Liver (tissue), 9 donors: Measurements from ENCODE around the gene CEP78. TPM values are rescaled to one million over a fixed set of nuclear protein-coding genes. Genes with fewer than 3 reads are reported as not detected.
"Not testable (repeated sequence)": the region's sequence is repeated elsewhere in the genome, so short reads cannot be mapped to it uniquely, and the experiment has no call there.

Experiments used
- DNase-seq: peaks from one replicate; pipeline ENCODE4 v3.0.0-alpha.2; 2017; ENCODE audit warnings: low spot score
- H3K27ac ChIP-seq, 2 donors: one replicate each; pipeline ENCODE4 v1.7.0; 2013; ENCODE audit warnings: inconsistent platforms in 2 of 2, low read length in 2 of 2, control low read depth in 1 of 2, low read depth in 1 of 2, mild to moderate bottlenecking in 1 of 2
- H3K27me3 ChIP-seq, 4 donors: one replicate each; pipeline versions ENCODE4 v1.6.1 to v1.7.0; 2013; ENCODE audit warnings: low read length in 3 of 4, inconsistent platforms in 1 of 4, mild to moderate bottlenecking in 1 of 4, moderate library complexity in 1 of 4; ENCODE audit not compliant: control insufficient read depth in 4 of 4, insufficient read depth in 4 of 4
- H3K36me3 ChIP-seq, 4 donors: one replicate each; pipeline versions ENCODE4 v1.6.1 to v1.7.0; 2013; ENCODE audit warnings: low read length in 3 of 4, mild to moderate bottlenecking in 3 of 4, low read depth in 1 of 4, moderate library complexity in 1 of 4; ENCODE audit not compliant: control insufficient read depth in 4 of 4, insufficient read depth in 3 of 4
- H3K4me1 ChIP-seq, 4 donors: one replicate each; pipeline versions ENCODE4 v1.6.1 to v1.7.0; 2013; ENCODE audit warnings: low read length in 3 of 4, mild to moderate bottlenecking in 3 of 4, moderate library complexity in 1 of 4; ENCODE audit not compliant: control insufficient read depth in 4 of 4, insufficient read depth in 4 of 4
- H3K4me3 ChIP-seq, 3 donors: one replicate each; pipeline versions ENCODE4 v1.6.1 to v1.7.0; 2013; ENCODE audit warnings: low read length in 3 of 3, control low read depth in 1 of 3, low read depth in 1 of 3, mild to moderate bottlenecking in 1 of 3
- H3K9ac ChIP-seq, 2 donors: one replicate each; pipeline ENCODE4 v1.7.0; 2013; ENCODE audit warnings: low read length in 2 of 2, mild to moderate bottlenecking in 2 of 2, moderate library complexity in 2 of 2, control low read depth in 1 of 2, low read depth in 1 of 2
- H3K9me3 ChIP-seq, 4 donors: one replicate each; pipeline versions ENCODE4 v1.6.1 to v1.7.0; 2013; ENCODE audit warnings: low read length in 3 of 4; ENCODE audit not compliant: control insufficient read depth in 4 of 4
- CTCF ChIP-seq: fragments of 150-350 bp; IDR thresholded peaks from 2 replicates; pipeline ENCODE4 v1.5.1; 2017; ENCODE audit warnings: improper control_type of control experiment, low read depth, low read length; ENCODE audit not compliant: missing input control
- EGR1 ChIP-seq, 2 donors: IDR thresholded peaks; 2 replicates each; pipeline ENCODE4 v1.6.1; 2016 to 2018; ENCODE audit warnings: antibody characterized with exemption in 2 of 2, low read depth in 2 of 2
- FOXA2 ChIP-seq: IDR thresholded peaks from 2 replicates; pipeline ENCODE4 v1.6.1; 2016; ENCODE audit warnings: antibody characterized with exemption
- HNF4A ChIP-seq, 2 donors: conservative IDR thresholded peaks; 2 replicates each; pipeline ENCODE4 v1.6.1; 2016; ENCODE audit warnings: antibody characterized with exemption in 2 of 2, mild to moderate bottlenecking in 2 of 2
- HNF4G ChIP-seq: IDR thresholded peaks from 2 replicates; pipeline ENCODE4 v1.6.1; 2016; ENCODE audit warnings: antibody characterized with exemption
- JUND ChIP-seq, 2 donors: IDR thresholded peaks; 2 replicates each; pipeline ENCODE4 v1.6.1; 2016; ENCODE audit warnings: antibody characterized with exemption in 2 of 2
- NR2F2 ChIP-seq: IDR thresholded peaks from 2 replicates; pipeline ENCODE4 v1.6.1; 2016; ENCODE audit warnings: antibody characterized with exemption
- RAD21 ChIP-seq, 2 donors: IDR thresholded peaks; 2 replicates each; pipeline ENCODE4 v1.6.1; 2016; ENCODE audit warnings: antibody characterized with exemption in 2 of 2, mild to moderate bottlenecking in 2 of 2
- RXRA ChIP-seq, 2 donors: IDR thresholded peaks; 2 replicates each; pipeline ENCODE4 v1.6.1; 2017 to 2018; ENCODE audit warnings: antibody characterized with exemption in 2 of 2, mild to moderate bottlenecking in 1 of 2
- SP1 ChIP-seq: IDR thresholded peaks from 2 replicates; pipeline ENCODE4 v1.6.1; 2018; ENCODE audit warnings: antibody characterized with exemption, mild to moderate bottlenecking
- TAF1 ChIP-seq: conservative IDR thresholded peaks from 2 replicates; pipeline ENCODE4 v1.6.1; 2016; ENCODE audit warnings: antibody characterized with exemption, mild to moderate bottlenecking
- YY1 ChIP-seq: IDR thresholded peaks from 2 replicates; pipeline ENCODE4 v1.6.1; 2016; ENCODE audit warnings: antibody characterized with exemption, mild to moderate bottlenecking
- ZBTB33 ChIP-seq: IDR thresholded peaks from 2 replicates; pipeline ENCODE4 v1.6.1; 2016; ENCODE audit warnings: antibody characterized with exemption
- WGBS: extraction: QIAGEN DNeasy Blood & Tissue Kit; methylation state at CpG from one replicate; pipeline ENCODE4 v1.1.7; 2013; 5-methylcytosine and 5-hydroxymethylcytosine counted together
- polyA plus RNA-seq, 2 donors: library from polyadenylated mRNA; stranded (reverse) in 1 of 2; unstranded in 1 of 2; fragments of 200-250 nt in 1 of 2; fragments of >200 nt in 1 of 2; fragmentation: Nextera tagmentation in 1 of 2; extraction: Ambion mirVana in 1 of 2; gene quantifications; one replicate each; pipeline versions ENCODE4 v1.2.1 to v1.2.3, GENCODE V29; 2013 to 2015
- total RNA-seq, 2 donors: library from RNA; depleted of rRNA; stranded (reverse); fragments of >200 nt; gene quantifications; one replicate each; pipeline ENCODE4 v1.2.3, GENCODE V29; 2014
- TF ChIP-seq, protein P1 (sequence below): IDR thresholded peaks from 2 replicates; pipeline ENCODE4 v1.6.1; 2016; ENCODE audit warnings: antibody characterized with exemption, mild to moderate bottlenecking
- donor health status: healthy.
- donor health status: healthy.
- donor health status: healthy.
- donor health status: healthy.
- donor health status: healthy.

The CEP78 gene
- total and polyA plus RNA-seq, 4 donors = 2.6 to 12.0 (median 6.4) TPM

DNA sequence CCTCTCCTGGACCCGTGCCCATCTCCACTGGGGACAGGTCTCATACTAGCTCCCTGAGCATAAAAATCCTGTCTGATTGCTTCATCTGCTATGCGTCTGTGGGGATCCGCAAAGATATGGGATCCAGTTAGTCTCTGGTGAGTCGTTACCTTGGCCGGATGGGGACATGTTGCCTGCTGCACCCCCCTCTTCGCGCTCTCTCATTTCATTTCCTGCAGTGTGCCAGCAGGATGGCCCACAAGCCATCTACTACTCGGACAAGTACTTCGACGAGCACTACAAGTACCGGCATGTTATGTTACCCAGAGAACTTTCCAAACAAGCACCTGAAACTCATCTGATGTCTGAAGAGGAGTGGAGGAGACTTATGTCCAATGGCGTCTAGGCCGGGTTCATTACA is 17.0 kb upstream of the CEP78 start (continued):
- TF ChIP-seq, protein P1, sequence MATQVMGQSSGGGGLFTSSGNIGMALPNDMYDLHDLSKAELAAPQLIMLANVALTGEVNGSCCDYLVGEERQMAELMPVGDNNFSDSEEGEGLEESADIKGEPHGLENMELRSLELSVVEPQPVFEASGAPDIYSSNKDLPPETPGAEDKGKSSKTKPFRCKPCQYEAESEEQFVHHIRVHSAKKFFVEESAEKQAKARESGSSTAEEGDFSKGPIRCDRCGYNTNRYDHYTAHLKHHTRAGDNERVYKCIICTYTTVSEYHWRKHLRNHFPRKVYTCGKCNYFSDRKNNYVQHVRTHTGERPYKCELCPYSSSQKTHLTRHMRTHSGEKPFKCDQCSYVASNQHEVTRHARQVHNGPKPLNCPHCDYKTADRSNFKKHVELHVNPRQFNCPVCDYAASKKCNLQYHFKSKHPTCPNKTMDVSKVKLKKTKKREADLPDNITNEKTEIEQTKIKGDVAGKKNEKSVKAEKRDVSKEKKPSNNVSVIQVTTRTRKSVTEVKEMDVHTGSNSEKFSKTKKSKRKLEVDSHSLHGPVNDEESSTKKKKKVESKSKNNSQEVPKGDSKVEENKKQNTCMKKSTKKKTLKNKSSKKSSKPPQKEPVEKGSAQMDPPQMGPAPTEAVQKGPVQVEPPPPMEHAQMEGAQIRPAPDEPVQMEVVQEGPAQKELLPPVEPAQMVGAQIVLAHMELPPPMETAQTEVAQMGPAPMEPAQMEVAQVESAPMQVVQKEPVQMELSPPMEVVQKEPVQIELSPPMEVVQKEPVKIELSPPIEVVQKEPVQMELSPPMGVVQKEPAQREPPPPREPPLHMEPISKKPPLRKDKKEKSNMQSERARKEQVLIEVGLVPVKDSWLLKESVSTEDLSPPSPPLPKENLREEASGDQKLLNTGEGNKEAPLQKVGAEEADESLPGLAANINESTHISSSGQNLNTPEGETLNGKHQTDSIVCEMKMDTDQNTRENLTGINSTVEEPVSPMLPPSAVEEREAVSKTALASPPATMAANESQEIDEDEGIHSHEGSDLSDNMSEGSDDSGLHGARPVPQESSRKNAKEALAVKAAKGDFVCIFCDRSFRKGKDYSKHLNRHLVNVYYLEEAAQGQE = no peak
- TF ChIP-seq YY1 = no peak
- no peak for TF ChIP-seq JUND (IDR thresholded peaks at IDR 0.05)

DNA sequence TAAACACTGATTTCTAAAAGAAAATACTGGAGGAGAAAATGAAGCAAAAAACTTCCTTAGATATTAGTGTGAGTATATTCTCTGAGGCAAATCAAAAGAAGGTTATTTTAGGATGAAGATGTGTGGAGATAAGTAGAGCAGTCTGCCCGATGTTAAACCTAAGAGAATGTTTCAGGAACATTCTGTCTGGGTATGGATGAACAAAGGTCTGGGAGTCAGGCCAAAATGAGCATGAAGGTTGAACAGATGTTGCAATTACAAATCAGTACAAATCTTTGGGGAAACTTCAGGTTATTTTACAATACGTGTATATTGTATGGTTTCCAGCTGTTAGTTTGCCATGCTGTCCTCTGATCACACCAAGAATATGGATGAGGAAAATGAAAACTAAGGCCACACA is 14.4 kb upstream of the CEP78 start:
- 31% methylated on average over 2 of the region's 2 CpGs for WGBS
- H3K4me3 ChIP-seq = no peak overlapping the region
- H3K27ac ChIP-seq = no peak overlapping the region
- H3K9ac ChIP-seq = no peak overlapping the region
- H3K36me3 ChIP-seq = no peaks in the 10 kb centered on the region
- H3K9me3 ChIP-seq = no peaks in the 10 kb centered on the region
- H3K27me3 ChIP-seq = no peaks in the 10 kb centered on the region
- peak; percentile 66 to 70 for TF ChIP-seq RXRA (IDR thresholded peaks at IDR 0.05)
- TF ChIP-seq CTCF = no peak
- peak; percentile 12 for TF ChIP-seq ZBTB33
- TF ChIP-seq HNF4G = no peak
- TF ChIP-seq RAD21 (IDR thresholded peaks at IDR 0.05) = no peak
- TF ChIP-seq YY1 = peak; percentile 26
- TF ChIP-seq NR2F2 = no peak
- no peak for TF ChIP-seq EGR1 (IDR thresholded peaks at IDR 0.05; ENCODE audit: low read depth in 2 of 2)
- no peak for TF ChIP-seq FOXA2
- peak; percentile 7 for TF ChIP-seq SP1
- no peak for TF ChIP-seq TAF1
- peak; percentile 25 to 53 for TF ChIP-seq HNF4A (conservative IDR thresholded peaks at IDR 0.05)
- TF ChIP-seq JUND (IDR thresholded peaks at IDR 0.05) = no peak
- DNase-seq = no peak
- peaks cover 0 to 5% (median 0%) of the 10 kb centered on the region in 4 donors for H3K4me1 ChIP-seq

GRCh38 chr9:78221841-78222240 is 14.0 kb upstream of the CEP78 start:
- WGBS = 86% methylated on average over 3 of the region's 3 CpGs
- DNase-seq, H3K4me3 ChIP-seq, H3K9me3 ChIP-seq, H3K27me3 ChIP-seq, H3K4me1 ChIP-seq, H3K27ac ChIP-seq, H3K36me3 ChIP-seq, H3K9ac ChIP-seq: not testable (repeated sequence)
